GM12878 (cell line): ENCODE data around the gene TGFBR3. TPM values are rescaled to one million over a fixed set of nuclear protein-coding genes. Genes with fewer than 3 reads are reported as not detected.

Source experiments
- ATAC-seq: fragments of 200-7000 bp; cut with Tn5 transposase; 3 replicates; pipeline ENCODE4 v1.9.1; 2020; ENCODE audit warnings: mild to moderate bottlenecking, moderate library complexity
- BruUV-seq: library from RNA; stranded (reverse); fragments of 400-500 nt; replicated peaks from 2 replicates; lab custom pipeline; 2021; lab: Mats Ljungman, UMichigan
- CTCF ChIA-PET: fragments of 300-600 bp; sonication (Branson Sonifier 250); formaldehyde crosslinking; extraction: SDS; loops from one replicate; lab custom pipeline; 2021; ENCODE audit warnings: inconsistent platforms; lab: Yijun Ruan, JAX
- POLR2A ChIA-PET: fragments of 350-600 bp; formaldehyde crosslinking; extraction: SDS; loops from one replicate; lab custom pipeline; 2021; ENCODE audit warnings: inconsistent platforms; lab: Charles Lee
- RAD21 ChIA-PET: fragments of 300-600 bp; sonication (Branson Sonifier 250); formaldehyde crosslinking; loops from one replicate; lab custom pipeline; 2023; ENCODE audit warnings: antibody characterized with exemption; ENCODE audit not compliant: unreplicated experiment; lab: Charles Lee
- SMC1A ChIA-PET: fragments of 300-600 bp; sonication (Branson Sonifier 250); formaldehyde crosslinking; loops from one replicate; lab custom pipeline; 2023; ENCODE audit not compliant: unreplicated experiment, uncharacterized antibody; lab: Charles Lee
- DNase-seq: peaks from one replicate; pipeline ENCODE4 v3.0.0-alpha.2; 2011; ENCODE audit warnings: low read depth, low spot score
- FAIRE-seq: peaks from 3 replicates; lab custom pipeline; 2011; peaks lifted over from hg19 to GRCh38; lab: Jason Lieb, UNC
- H2AFZ ChIP-seq: 2 replicates; pipeline ENCODE4 v1.6.0; 2011; ENCODE audit warnings: low read depth, low read length, control low read depth; ENCODE audit not compliant: control insufficient read depth
- H3K27ac ChIP-seq: 2 replicates; pipeline ENCODE4 v1.5.1; 2011; ENCODE audit warnings: control low read depth; ENCODE audit not compliant: control insufficient read depth, insufficient read depth
- H3K27me3 ChIP-seq, 2 experiments: replicated peaks in 1 of 2; 2 replicates each; pipeline versions ENCODE4 v1.6.0 to v1.6.1; 2011; ENCODE audit warnings: low read length in 1 of 2; ENCODE audit not compliant: control insufficient read depth in 2 of 2, insufficient read depth in 2 of 2
- H3K36me3 ChIP-seq, 2 experiments: 2 replicates each; pipeline ENCODE4 v1.5.1; 2011; ENCODE audit warnings: low read length in 1 of 2; ENCODE audit not compliant: control insufficient read depth in 2 of 2, insufficient read depth in 2 of 2
- H3K4me1 ChIP-seq: 2 replicates; pipeline ENCODE4 v1.6.1; 2011; ENCODE audit warnings: mild to moderate bottlenecking, low read length, moderate library complexity, mixed read lengths; ENCODE audit not compliant: control insufficient read depth, insufficient read depth
- H3K4me2 ChIP-seq: 2 replicates; pipeline ENCODE4 v1.6.0; 2011; ENCODE audit warnings: control low read depth; ENCODE audit not compliant: control insufficient read depth, insufficient read depth
- H3K4me3 ChIP-seq: fragments of 200-600 bp; sonication (generic); 2 replicates; pipeline ENCODE4 v1.5.1; 2016
- H3K79me2 ChIP-seq: 2 replicates; pipeline ENCODE4 v1.6.0; 2011; ENCODE audit warnings: low read length; ENCODE audit not compliant: control insufficient read depth, insufficient read depth
- H3K9ac ChIP-seq: 2 replicates; pipeline ENCODE4 v1.8.0; 2011; ENCODE audit warnings: low read length, control low read depth, mixed read lengths; ENCODE audit not compliant: control insufficient read depth, insufficient read depth
- H3K9me3 ChIP-seq: replicated peaks from 3 replicates; pipeline ENCODE4 v1.5.1; 2011; ENCODE audit warnings: mild to moderate bottlenecking, low read length; ENCODE audit not compliant: control insufficient read depth, insufficient read depth
- H4K20me1 ChIP-seq: 2 replicates; pipeline ENCODE4 v1.6.0; 2011; ENCODE audit not compliant: control insufficient read depth, insufficient read depth
- CBX5 ChIP-seq: sonication (generic); IDR thresholded peaks from 2 replicates; pipeline ENCODE4 v1.6.1; 2016; ENCODE audit warnings: low read depth, moderate library complexity, mild to moderate bottlenecking, inconsistent platforms
- PML ChIP-seq: IDR thresholded peaks from 2 replicates; pipeline ENCODE4 v1.6.1; 2012; ENCODE audit warnings: low read length, inconsistent platforms
- RB1 ChIP-seq: fragments of 450-650 bp; formaldehyde crosslinking; IDR thresholded peaks from 2 replicates; pipeline ENCODE4 v1.6.1; 2017; ENCODE audit warnings: mild to moderate bottlenecking, borderline replicate concordance
- SMARCA5 ChIP-seq: fragments of 450-650 bp; IDR thresholded peaks from 2 replicates; pipeline ENCODE4 v1.6.1; 2017; ENCODE audit warnings: mild to moderate bottlenecking
- YBX1 ChIP-seq: fragments of 450-650 bp; IDR thresholded peaks from 2 replicates; pipeline ENCODE4 v1.6.1; 2016; ENCODE audit warnings: antibody characterized with exemption
- YY1 ChIP-seq: IDR thresholded peaks from 2 replicates; pipeline ENCODE4 v1.6.1; 2011; ENCODE audit warnings: low read depth, mild to moderate bottlenecking, low read length
- WGBS: methylation state at CpG from one replicate; pipeline ENCODE4 v1.1.6; 2016; ENCODE audit warnings: low lambda C conversion rate; ENCODE audit not compliant: insufficient replicate concordance, insufficient coverage; ENCODE audit errors: missing lambda C conversion rate; 5-methylcytosine and 5-hydroxymethylcytosine counted together
- in situ Hi-C: fragments of 300-500 bp; cut with MboI; formaldehyde crosslinking; loops from 9 replicates; pipeline ENCODE4 v1.14.3; 2018; ENCODE audit warnings: mixed read lengths
- intact Hi-C: fragments of 100-400 bp; cut with micrococcal nuclease; formaldehyde crosslinking; loops from one replicate; pipeline ENCODE4 v1.14.2; 2022; ENCODE audit not compliant: unreplicated experiment
- polyA plus RNA-seq, 11 experiments: library from polyadenylated mRNA; depleted of rRNA in 4 of 11; unstranded in 6 of 11; stranded (reverse) in 5 of 11; fragments of >200 nt; fragmentation: Nextera tagmentation in 4 of 11; fragmentation: Illumina TruSeq in 1 of 11; extraction: Ambion mirVana in 4 of 11; extraction: Trizol in 1 of 11; gene quantifications; 1 replicate in 1 of 11; 2 replicates in 10 of 11; pipeline versions ENCODE4 v1.2.1 to v1.2.3, GENCODE V29; 2011 to 2016; ENCODE audit warnings: inconsistent platforms in 2 of 11, missing spikeins in 2 of 11, low read depth in 1 of 11
- total RNA-seq, 4 experiments: library from RNA; depleted of rRNA in 3 of 4; stranded (reverse); fragments of >200 nt in 3 of 4; fragmentation: Illumina TruSeq in 1 of 4; extraction: Trizol in 1 of 4; gene quantifications; 2 replicates each; pipeline versions ENCODE4 v1.2.1 to v1.2.3, GENCODE V29; 2013 to 2021
- TF ChIP-seq, protein P1 (sequence below): fragments of 450-650 bp; formaldehyde crosslinking; IDR thresholded peaks from 2 replicates; pipeline ENCODE4 v1.5.0; 2022; ENCODE audit warnings: mild to moderate bottlenecking, missing genetic modification characterization
- TF ChIP-seq, protein P2 (sequence below): IDR thresholded peaks from 2 replicates; pipeline ENCODE4 v1.6.1; 2012; ENCODE audit warnings: low read depth, low read length, improper control_type of control experiment
- TF ChIP-seq, protein P3 (sequence below): IDR thresholded peaks from 2 replicates; pipeline ENCODE4 v1.6.1; 2011; ENCODE audit warnings: borderline replicate concordance, low read depth, mild to moderate bottlenecking, moderate library complexity, low read length; ENCODE audit not compliant: insufficient read depth, poor library complexity, severe bottlenecking
- TF ChIP-seq, protein P4 (sequence below): IDR thresholded peaks from 2 replicates; pipeline ENCODE4 v1.6.1; 2012; ENCODE audit warnings: improper control_type of control experiment, low read depth, low read length; ENCODE audit not compliant: insufficient replicate concordance

Gene TGFBR3
- total and polyA plus RNA-seq, 10 of the 15 experiments (the other 5 are each of a cell fraction or from before 2014, with no cell fraction given) = 2.7 to 16.5 (median 12.6) TPM

DNA sequence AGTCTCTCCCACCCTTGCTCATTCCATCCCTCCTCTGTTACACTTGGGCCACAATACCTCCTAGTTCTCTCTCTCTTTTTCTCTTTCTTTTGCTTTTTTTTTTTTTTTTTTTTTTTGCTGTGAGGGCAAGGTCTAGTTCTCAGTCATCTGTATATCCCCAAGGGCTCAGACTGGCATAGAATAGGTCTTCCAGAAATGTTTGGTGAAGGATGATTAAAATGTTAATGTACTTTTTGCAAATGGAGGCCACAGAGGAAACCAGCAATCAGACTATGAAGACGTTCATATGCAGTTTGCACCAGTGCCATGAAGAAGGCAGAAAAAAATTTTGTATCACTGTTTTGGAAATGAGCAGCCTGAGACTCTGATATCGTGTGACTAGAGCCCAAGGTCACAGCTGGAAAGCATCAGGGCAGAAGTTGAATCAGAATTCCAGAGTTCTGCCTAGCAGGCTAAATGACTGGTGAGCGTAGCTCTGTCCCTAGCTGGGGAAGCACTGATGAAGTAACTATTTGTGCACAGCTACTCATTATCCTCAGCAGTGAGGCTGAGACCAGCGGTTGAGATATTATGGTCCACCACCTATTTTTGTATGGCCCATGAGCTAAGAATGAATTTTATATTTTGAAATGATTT, 186.5 kb downstream of the TGFBR3 start:
- WGBS = 38% methylated on average over 4 of the region's 4 CpGs
- Histone ChIP-seq H3K4me3 (no peak overlapping the region), H3K79me2 (no peaks in the 10 kb centered on the region), H3K36me3 (no peaks in the 10 kb centered on the region; a peak in 1 of 4 replicates), H2AFZ (peak overlapping the region; percentile 8; the same call in 1 of the 2 replicates), H3K4me1 (peaks cover 12% of the 10 kb centered on the region; the same call in 1 of the 2 replicates), H3K4me2 (no peak overlapping the region), H3K9me3 (no peaks in the 10 kb centered on the region), H4K20me1 (no peaks in the 10 kb centered on the region), H3K27me3 (no peaks in the 10 kb centered on the region), H3K9ac (no peak overlapping the region), H3K27ac (no peak overlapping the region)
- in situ Hi-C loops = no loop called here
- DNase-seq (no peak), FAIRE-seq (no peak), ATAC-seq (no peak)
- intact Hi-C loops = no loop called here
- ChIA-PET SMC1A (interaction anchor here (1.3 kb wide), 1 partner anchor 13 kb away, joined by 3 read pairs; no protein-coding TSS in a partner anchor), RAD21 (interaction anchor here (0.7 kb wide), 2 partner anchors 10 to 14 kb away, joined by 3 to 4 read pairs; no protein-coding TSS in a partner anchor), POLR2A (no interaction called here), CTCF (no interaction called here)
- BruUV-seq = no TSS peak
- TF ChIP-seq, protein P1, sequence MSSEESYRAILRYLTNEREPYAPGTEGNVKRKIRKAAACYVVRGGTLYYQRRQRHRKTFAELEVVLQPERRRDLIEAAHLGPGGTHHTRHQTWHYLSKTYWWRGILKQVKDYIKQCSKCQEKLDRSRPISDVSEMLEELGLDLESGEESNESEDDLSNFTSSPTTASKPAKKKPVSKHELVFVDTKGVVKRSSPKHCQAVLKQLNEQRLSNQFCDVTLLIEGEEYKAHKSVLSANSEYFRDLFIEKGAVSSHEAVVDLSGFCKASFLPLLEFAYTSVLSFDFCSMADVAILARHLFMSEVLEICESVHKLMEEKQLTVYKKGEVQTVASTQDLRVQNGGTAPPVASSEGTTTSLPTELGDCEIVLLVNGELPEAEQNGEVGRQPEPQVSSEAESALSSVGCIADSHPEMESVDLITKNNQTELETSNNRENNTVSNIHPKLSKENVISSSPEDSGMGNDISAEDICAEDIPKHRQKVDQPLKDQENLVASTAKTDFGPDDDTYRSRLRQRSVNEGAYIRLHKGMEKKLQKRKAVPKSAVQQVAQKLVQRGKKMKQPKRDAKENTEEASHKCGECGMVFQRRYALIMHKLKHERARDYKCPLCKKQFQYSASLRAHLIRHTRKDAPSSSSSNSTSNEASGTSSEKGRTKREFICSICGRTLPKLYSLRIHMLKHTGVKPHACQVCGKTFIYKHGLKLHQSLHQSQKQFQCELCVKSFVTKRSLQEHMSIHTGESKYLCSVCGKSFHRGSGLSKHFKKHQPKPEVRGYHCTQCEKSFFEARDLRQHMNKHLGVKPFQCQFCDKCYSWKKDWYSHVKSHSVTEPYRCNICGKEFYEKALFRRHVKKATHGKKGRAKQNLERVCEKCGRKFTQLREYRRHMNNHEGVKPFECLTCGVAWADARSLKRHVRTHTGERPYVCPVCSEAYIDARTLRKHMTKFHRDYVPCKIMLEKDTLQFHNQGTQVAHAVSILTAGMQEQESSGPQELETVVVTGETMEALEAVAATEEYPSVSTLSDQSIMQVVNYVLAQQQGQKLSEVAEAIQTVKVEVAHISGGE (CRISPR knock-in tag) = no peak
- TF ChIP-seq, protein P2, sequence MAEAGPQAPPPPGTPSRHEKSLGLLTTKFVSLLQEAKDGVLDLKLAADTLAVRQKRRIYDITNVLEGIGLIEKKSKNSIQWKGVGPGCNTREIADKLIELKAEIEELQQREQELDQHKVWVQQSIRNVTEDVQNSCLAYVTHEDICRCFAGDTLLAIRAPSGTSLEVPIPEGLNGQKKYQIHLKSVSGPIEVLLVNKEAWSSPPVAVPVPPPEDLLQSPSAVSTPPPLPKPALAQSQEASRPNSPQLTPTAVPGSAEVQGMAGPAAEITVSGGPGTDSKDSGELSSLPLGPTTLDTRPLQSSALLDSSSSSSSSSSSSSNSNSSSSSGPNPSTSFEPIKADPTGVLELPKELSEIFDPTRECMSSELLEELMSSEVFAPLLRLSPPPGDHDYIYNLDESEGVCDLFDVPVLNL = no peak
- TF ChIP-seq, protein P3, sequence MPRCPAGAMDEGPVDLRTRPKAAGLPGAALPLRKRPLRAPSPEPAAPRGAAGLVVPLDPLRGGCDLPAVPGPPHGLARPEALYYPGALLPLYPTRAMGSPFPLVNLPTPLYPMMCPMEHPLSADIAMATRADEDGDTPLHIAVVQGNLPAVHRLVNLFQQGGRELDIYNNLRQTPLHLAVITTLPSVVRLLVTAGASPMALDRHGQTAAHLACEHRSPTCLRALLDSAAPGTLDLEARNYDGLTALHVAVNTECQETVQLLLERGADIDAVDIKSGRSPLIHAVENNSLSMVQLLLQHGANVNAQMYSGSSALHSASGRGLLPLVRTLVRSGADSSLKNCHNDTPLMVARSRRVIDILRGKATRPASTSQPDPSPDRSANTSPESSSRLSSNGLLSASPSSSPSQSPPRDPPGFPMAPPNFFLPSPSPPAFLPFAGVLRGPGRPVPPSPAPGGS = no peak
- TF ChIP-seq, protein P4, sequence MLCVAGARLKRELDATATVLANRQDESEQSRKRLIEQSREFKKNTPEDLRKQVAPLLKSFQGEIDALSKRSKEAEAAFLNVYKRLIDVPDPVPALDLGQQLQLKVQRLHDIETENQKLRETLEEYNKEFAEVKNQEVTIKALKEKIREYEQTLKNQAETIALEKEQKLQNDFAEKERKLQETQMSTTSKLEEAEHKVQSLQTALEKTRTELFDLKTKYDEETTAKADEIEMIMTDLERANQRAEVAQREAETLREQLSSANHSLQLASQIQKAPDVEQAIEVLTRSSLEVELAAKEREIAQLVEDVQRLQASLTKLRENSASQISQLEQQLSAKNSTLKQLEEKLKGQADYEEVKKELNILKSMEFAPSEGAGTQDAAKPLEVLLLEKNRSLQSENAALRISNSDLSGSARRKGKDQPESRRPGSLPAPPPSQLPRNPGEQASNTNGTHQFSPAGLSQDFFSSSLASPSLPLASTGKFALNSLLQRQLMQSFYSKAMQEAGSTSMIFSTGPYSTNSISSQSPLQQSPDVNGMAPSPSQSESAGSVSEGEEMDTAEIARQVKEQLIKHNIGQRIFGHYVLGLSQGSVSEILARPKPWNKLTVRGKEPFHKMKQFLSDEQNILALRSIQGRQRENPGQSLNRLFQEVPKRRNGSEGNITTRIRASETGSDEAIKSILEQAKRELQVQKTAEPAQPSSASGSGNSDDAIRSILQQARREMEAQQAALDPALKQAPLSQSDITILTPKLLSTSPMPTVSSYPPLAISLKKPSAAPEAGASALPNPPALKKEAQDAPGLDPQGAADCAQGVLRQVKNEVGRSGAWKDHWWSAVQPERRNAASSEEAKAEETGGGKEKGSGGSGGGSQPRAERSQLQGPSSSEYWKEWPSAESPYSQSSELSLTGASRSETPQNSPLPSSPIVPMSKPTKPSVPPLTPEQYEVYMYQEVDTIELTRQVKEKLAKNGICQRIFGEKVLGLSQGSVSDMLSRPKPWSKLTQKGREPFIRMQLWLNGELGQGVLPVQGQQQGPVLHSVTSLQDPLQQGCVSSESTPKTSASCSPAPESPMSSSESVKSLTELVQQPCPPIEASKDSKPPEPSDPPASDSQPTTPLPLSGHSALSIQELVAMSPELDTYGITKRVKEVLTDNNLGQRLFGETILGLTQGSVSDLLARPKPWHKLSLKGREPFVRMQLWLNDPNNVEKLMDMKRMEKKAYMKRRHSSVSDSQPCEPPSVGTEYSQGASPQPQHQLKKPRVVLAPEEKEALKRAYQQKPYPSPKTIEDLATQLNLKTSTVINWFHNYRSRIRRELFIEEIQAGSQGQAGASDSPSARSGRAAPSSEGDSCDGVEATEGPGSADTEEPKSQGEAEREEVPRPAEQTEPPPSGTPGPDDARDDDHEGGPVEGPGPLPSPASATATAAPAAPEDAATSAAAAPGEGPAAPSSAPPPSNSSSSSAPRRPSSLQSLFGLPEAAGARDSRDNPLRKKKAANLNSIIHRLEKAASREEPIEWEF = no peak
- TF ChIP-seq PML (no peak), YBX1 (no peak), YY1 (no peak), RB1 (no peak), SMARCA5 (no peak), CBX5 (no peak)
